Activated B cell treated with CpG ODN at 0.5 μM for 24 hours (primary cell): ENCODE results near the gene USP49. TPM values are rescaled to one million over a fixed set of nuclear protein-coding genes. Genes with fewer than 3 reads are reported as not detected.

Experiments used
- ATAC-seq: fragments of 200-7000 bp; cut with Tn5 transposase; one replicate; pipeline ENCODE4 v1.10.0; 2021; ENCODE audit warnings: low read depth, mild to moderate bottlenecking, moderate library complexity
- CTCF ChIA-PET: fragments of 350-600 bp; sonication (Branson Sonifier 250); formaldehyde crosslinking; loops from one replicate; lab custom pipeline; 2021; ENCODE audit warnings: antibody characterized with exemption; lab: Charles Lee
- POLR2A ChIA-PET: fragments of 350-600 bp; sonication (Branson Sonifier 250); formaldehyde crosslinking; loops from one replicate; lab custom pipeline; 2021; ENCODE audit warnings: antibody characterized with exemption; lab: Charles Lee
- DNase-seq: peaks from one replicate; pipeline ENCODE4 v3.0.0; 2022
- H3K27ac Mint-ChIP-seq: one replicate; pipeline ENCODE4 v1.8.0; 2020; ENCODE audit warnings: mixed read lengths
- H3K27me3 Mint-ChIP-seq: one replicate; pipeline ENCODE4 v1.8.0; 2021; ENCODE audit warnings: mixed read lengths
- H3K36me3 Mint-ChIP-seq: one replicate; pipeline ENCODE4 v1.8.0; 2021; ENCODE audit warnings: low read depth, mixed read lengths
- H3K4me1 Mint-ChIP-seq: one replicate; pipeline ENCODE4 v1.8.0; 2021; ENCODE audit warnings: mixed read lengths
- H3K4me3 Mint-ChIP-seq: one replicate; pipeline ENCODE4 v1.8.0; 2020; ENCODE audit warnings: mild to moderate bottlenecking, mixed read lengths
- H3K9me3 Mint-ChIP-seq: one replicate; pipeline ENCODE4 v1.8.0; 2020; ENCODE audit warnings: mixed read lengths
- intact Hi-C: fragments of 100-400 bp; cut with micrococcal nuclease; formaldehyde crosslinking; loops from one replicate; pipeline ENCODE4 v1.15.1; 2024
- total RNA-seq: library from RNA; stranded (reverse); gene quantifications from 2 replicates; pipeline ENCODE4 v1.2.3, GENCODE V29; 2022
- TF ChIP-seq, protein P1 (sequence below): fragments of 200-600 bp; IDR thresholded peaks from one replicate; pipeline ENCODE4 v1.8.0; 2022; ENCODE audit warnings: antibody characterized with exemption, mild to moderate bottlenecking

Gene USP49
- total RNA-seq, 1 donor from 2014 or later = 7.7 TPM

- Mint-ChIP-seq H3K27me3 (no peaks in the 10 kb centered on the region), H3K4me3 (no peak overlapping the region)
These were observed 96.1 kb downstream of the USP49 start for GRCh38 chr6:41798901-41799558.

GRCh38 chr6:41796474-41796873 is 98.7 kb downstream of the USP49 start:
- peaks cover 60% of the 10 kb centered on the region for H3K36me3 Mint-ChIP-seq
- ChIA-PET CTCF (no interaction called here), POLR2A (no interaction called here)
- H3K9me3 Mint-ChIP-seq = no peaks in the 10 kb centered on the region
- TF ChIP-seq, protein P1, sequence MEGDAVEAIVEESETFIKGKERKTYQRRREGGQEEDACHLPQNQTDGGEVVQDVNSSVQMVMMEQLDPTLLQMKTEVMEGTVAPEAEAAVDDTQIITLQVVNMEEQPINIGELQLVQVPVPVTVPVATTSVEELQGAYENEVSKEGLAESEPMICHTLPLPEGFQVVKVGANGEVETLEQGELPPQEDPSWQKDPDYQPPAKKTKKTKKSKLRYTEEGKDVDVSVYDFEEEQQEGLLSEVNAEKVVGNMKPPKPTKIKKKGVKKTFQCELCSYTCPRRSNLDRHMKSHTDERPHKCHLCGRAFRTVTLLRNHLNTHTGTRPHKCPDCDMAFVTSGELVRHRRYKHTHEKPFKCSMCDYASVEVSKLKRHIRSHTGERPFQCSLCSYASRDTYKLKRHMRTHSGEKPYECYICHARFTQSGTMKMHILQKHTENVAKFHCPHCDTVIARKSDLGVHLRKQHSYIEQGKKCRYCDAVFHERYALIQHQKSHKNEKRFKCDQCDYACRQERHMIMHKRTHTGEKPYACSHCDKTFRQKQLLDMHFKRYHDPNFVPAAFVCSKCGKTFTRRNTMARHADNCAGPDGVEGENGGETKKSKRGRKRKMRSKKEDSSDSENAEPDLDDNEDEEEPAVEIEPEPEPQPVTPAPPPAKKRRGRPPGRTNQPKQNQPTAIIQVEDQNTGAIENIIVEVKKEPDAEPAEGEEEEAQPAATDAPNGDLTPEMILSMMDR = no peak
- no peak overlapping the region for H3K4me3 Mint-ChIP-seq
- DNase-seq (no peak), ATAC-seq (no peak)
- H3K27ac Mint-ChIP-seq = no peak overlapping the region
- H3K4me1 Mint-ChIP-seq = no peaks in the 10 kb centered on the region
- intact Hi-C loops = no loop called here
- no peaks in the 10 kb centered on the region for H3K27me3 Mint-ChIP-seq

More at GRCh38 chr6:41798901-41799558, 96.1 kb downstream of the USP49 start:
- Mint-ChIP-seq H3K27ac (no peak overlapping the region), H3K9me3 (no peaks in the 10 kb centered on the region), H3K36me3 (peaks cover 38% of the 10 kb centered on the region), H3K4me1 (no peaks in the 10 kb centered on the region)
- POLR2A ChIA-PET = interaction anchor here (0.5 kb wide), 1 partner anchor 51 kb away, joined by 4 read pairs; no protein-coding TSS in a partner anchor
- DNase-seq = no peak
- CTCF ChIA-PET = interaction anchor here (0.6 to 1.3 kb wide), 2 partner anchors 11 to 57 kb away, joined by 3 to 5 read pairs; partner anchors contain the start of gene TOMM6
- TF ChIP-seq, protein P1 = no peak
- intact Hi-C loops = no loop called here
- no peak for ATAC-seq

DNA sequence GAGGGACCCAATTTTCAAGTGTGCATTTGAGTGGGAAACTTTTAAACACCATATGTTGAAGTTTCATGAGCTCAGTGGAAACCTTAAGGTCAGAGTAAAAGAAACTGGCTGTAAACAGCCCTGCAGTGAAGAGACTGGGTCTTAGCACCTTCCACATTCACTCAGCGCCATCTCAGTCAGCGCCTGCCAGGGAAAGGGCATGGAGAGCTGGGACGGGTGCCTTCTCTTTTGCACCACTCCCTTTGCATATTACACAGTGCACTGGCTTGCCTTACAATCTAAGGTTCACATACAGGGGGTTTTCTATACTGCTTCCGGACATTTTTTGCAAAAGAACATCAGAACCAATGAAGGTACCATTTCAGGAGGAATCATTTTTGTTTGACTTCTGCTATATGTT is 103.2 kb downstream of the USP49 start:
- TF ChIP-seq, protein P1 = no peak
- CTCF ChIA-PET = no interaction called here
- Mint-ChIP-seq H3K36me3 (peaks cover 71% of the 10 kb centered on the region), H3K9me3 (no peaks in the 10 kb centered on the region), H3K27me3 (no peaks in the 10 kb centered on the region), H3K4me3 (no peak overlapping the region), H3K4me1 (peaks cover 11% of the 10 kb centered on the region), H3K27ac (no peak overlapping the region)
- DNase-seq (no peak), ATAC-seq (no peak)
- intact Hi-C loops = no loop called here
- POLR2A ChIA-PET = interaction anchor here (0.5 to 1.0 kb wide), 4 partner anchors 85 to 1222 kb away, joined by 3 to 6 read pairs (median 4); partner anchors contain the start of genes KLHDC3 and MEA1

DNA sequence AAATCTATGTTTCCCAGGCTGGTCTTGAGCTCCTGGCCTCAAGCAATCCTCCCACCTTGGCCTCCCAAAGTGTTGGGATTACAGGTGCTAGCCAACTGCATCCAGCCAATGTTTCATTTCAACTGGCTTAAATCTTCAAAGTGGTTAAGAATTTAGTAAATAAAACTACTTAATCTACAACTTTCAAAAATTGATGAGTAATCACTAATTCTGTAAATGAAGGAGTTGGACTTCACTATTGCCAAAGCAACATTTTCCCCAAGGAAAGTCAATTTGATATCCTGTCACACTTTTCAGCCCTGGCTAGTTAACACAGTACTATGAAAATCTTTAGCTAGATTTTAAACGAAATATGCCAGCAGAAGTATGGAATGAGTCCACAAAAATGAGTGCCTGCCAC is 103.9 kb downstream of the USP49 start:
- Mint-ChIP-seq H3K27ac (no peak overlapping the region), H3K4me1 (peaks cover 12% of the 10 kb centered on the region), H3K27me3 (no peaks in the 10 kb centered on the region), H3K9me3 (no peaks in the 10 kb centered on the region), H3K4me3 (no peak overlapping the region), H3K36me3 (peaks cover 67% of the 10 kb centered on the region)
- intact Hi-C loops = no loop called here
- ATAC-seq (no peak), DNase-seq (no peak)
- CTCF ChIA-PET = no interaction called here
- POLR2A ChIA-PET = interaction anchor here (1.0 kb wide), 2 partner anchors 85 to 254 kb away, joined by 3 read pairs; no protein-coding TSS in a partner anchor
- TF ChIP-seq, protein P1 = no peak

DNA sequence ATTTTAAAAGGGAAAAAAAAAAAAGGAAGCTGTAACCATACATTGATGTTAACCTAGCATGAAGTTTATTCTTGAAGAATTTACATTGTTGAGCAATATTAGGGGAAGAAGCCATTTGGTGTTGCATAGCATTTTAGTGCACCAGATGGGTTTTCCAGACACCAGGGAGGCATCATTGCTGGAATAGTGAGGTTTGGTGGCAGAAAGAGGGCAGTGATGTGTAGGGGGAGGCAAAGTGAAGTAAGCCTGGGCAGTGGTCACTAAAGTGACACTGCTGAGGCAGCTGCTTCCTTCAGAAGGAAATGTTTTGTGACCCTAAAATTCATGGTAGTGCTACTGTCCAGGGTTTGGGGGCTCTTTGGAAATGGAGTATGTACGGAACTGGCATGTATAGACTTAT is 105.1 kb downstream of the USP49 start:
- H3K4me1 Mint-ChIP-seq = peaks cover 19% of the 10 kb centered on the region
- TF ChIP-seq, protein P1 = no peak
- ATAC-seq = no peak
- ChIA-PET CTCF (no interaction called here), POLR2A (no interaction called here)
- no peak overlapping the region for H3K27ac Mint-ChIP-seq
- no peak for DNase-seq
- intact Hi-C loops = no loop called here
- no peaks in the 10 kb centered on the region for H3K9me3 Mint-ChIP-seq
- peaks cover 56% of the 10 kb centered on the region for H3K36me3 Mint-ChIP-seq
- no peaks in the 10 kb centered on the region for H3K27me3 Mint-ChIP-seq
- H3K4me3 Mint-ChIP-seq = no peak overlapping the region
